Keratinocyte (primary cell): ENCODE measurements around the gene JAK1. TPM values are rescaled to one million over a fixed set of nuclear protein-coding genes. Genes with fewer than 3 reads are reported as not detected.

ENCODE experiments used
- DNase-seq: peaks from one replicate; pipeline ENCODE4 v3.0.0-alpha.2; 2011; ENCODE audit warnings: low read depth, missing footprints, low spot score
- FAIRE-seq: peaks from 2 replicates; lab custom pipeline; 2011; peaks lifted over from hg19 to GRCh38; lab: Jason Lieb, UNC
- H2AFZ ChIP-seq: 2 replicates; pipeline ENCODE4 v1.6.0; 2012; ENCODE audit warnings: low read length, control low read depth, inconsistent platforms; ENCODE audit not compliant: control insufficient read depth
- H3K27ac ChIP-seq: 2 replicates; pipeline ENCODE4 v1.5.1; 2011; ENCODE audit warnings: low read length; ENCODE audit not compliant: control insufficient read depth, insufficient read depth
- H3K27me3 ChIP-seq: 3 replicates; pipeline ENCODE4 v1.6.0; 2011; ENCODE audit warnings: low read length; ENCODE audit not compliant: control insufficient read depth, insufficient read depth; ENCODE audit errors: extremely low read depth
- H3K36me3 ChIP-seq, 2 experiments: 2 replicates in 1 of 2; 3 replicates in 1 of 2; pipeline ENCODE4 v1.5.1; 2011; ENCODE audit warnings: low read length in 2 of 2, mild to moderate bottlenecking in 1 of 2; ENCODE audit not compliant: control insufficient read depth in 2 of 2, insufficient read depth in 2 of 2; ENCODE audit errors: extremely low read depth in 1 of 2
- H3K4me1 ChIP-seq: 3 replicates; pipeline ENCODE4 v1.5.1; 2011; ENCODE audit warnings: low read length; ENCODE audit not compliant: control insufficient read depth, insufficient read depth; ENCODE audit errors: extremely low read depth
- H3K4me2 ChIP-seq: 3 replicates; pipeline ENCODE4 v1.6.0; 2011; ENCODE audit warnings: low read depth, low read length; ENCODE audit not compliant: control insufficient read depth, insufficient read depth; ENCODE audit errors: extremely low read depth
- H3K4me3 ChIP-seq, 3 experiments: fragments of 200-600 bp in 1 of 3; sonication (generic) in 1 of 3; 2 replicates in 2 of 3; 3 replicates in 1 of 3; pipeline ENCODE4 v1.5.1; 2011 to 2016; ENCODE audit warnings: low read length in 3 of 3, mild to moderate bottlenecking in 3 of 3, control low read depth in 2 of 3, inconsistent platforms in 1 of 3, low read depth in 1 of 3, mixed read lengths in 1 of 3, mixed run types in 1 of 3, moderate library complexity in 1 of 3; ENCODE audit not compliant: control insufficient read depth in 2 of 3, insufficient read depth in 2 of 3; ENCODE audit errors: extremely low read depth in 1 of 3
- H3K79me2 ChIP-seq: 2 replicates; pipeline ENCODE4 v1.6.0; 2012; ENCODE audit warnings: low read length; ENCODE audit not compliant: control insufficient read depth, insufficient read depth
- H3K9ac ChIP-seq: 3 replicates; pipeline ENCODE4 v1.6.0; 2011; ENCODE audit warnings: low read length; ENCODE audit not compliant: control insufficient read depth, insufficient read depth; ENCODE audit errors: extremely low read depth
- H3K9me1 ChIP-seq: 3 replicates; pipeline ENCODE4 v1.6.0; 2011; ENCODE audit warnings: low read length; ENCODE audit not compliant: control insufficient read depth, insufficient read depth; ENCODE audit errors: extremely low read depth
- H3K9me3 ChIP-seq: 2 replicates; pipeline ENCODE4 v1.5.1; 2012; ENCODE audit warnings: low read depth, low read length; ENCODE audit not compliant: control insufficient read depth
- H4K20me1 ChIP-seq: 3 replicates; pipeline ENCODE4 v1.6.0; 2011; ENCODE audit warnings: low read length; ENCODE audit not compliant: control insufficient read depth, insufficient read depth; ENCODE audit errors: extremely low read depth
- EZH2 ChIP-seq: IDR thresholded peaks from one replicate; pipeline ENCODE4 v1.6.1; 2012; ENCODE audit warnings: inconsistent platforms, mild to moderate bottlenecking, low read length, moderate library complexity
- dilution Hi-C: fragments of 300-500 bp; cut with MboI; formaldehyde crosslinking; loops from one replicate; pipeline ENCODE4 v1.7.0; 2020; ENCODE audit warnings: low sequenced_read_pairs; ENCODE audit not compliant: extremely low pct_ligation_motif_present
- polyA plus RNA-seq, 5 experiments: library from polyadenylated mRNA; depleted of rRNA in 3 of 5; stranded (reverse) in 3 of 5; stranded (forward) in 1 of 5; unstranded in 1 of 5; fragments of >200 nt; gene quantifications; 1 replicate in 1 of 5; 2 replicates in 3 of 5; 3 replicates in 1 of 5; pipeline versions ENCODE4 v1.2.1 to v1.2.3, GENCODE V29; 2011 to 2012; ENCODE audit warnings: missing spikeins in 2 of 5, low read depth in 1 of 5, low replicate concordance in 1 of 5
- TF ChIP-seq, protein P1 (sequence below), 3 experiments: IDR thresholded peaks in 1 of 3; conservative IDR thresholded peaks in 1 of 3; optimal IDR thresholded peaks in 1 of 3; 2 replicates in 2 of 3; 3 replicates in 1 of 3; pipeline versions ENCODE3 to v1.5.1; 2011; ENCODE audit warnings: low read length in 3 of 3, mild to moderate bottlenecking in 3 of 3, moderate library complexity in 2 of 3, control low read depth in 1 of 3, inconsistent platforms in 1 of 3; ENCODE audit not compliant: insufficient read depth in 2 of 3; ENCODE audit errors: extremely low read depth in 1 of 3

JAK1 gene
- polyA plus RNA-seq, 1 donor (not counting 4 experiments of a cell fraction or from before 2014, with no cell fraction given), result 50.9 TPM

DNA sequence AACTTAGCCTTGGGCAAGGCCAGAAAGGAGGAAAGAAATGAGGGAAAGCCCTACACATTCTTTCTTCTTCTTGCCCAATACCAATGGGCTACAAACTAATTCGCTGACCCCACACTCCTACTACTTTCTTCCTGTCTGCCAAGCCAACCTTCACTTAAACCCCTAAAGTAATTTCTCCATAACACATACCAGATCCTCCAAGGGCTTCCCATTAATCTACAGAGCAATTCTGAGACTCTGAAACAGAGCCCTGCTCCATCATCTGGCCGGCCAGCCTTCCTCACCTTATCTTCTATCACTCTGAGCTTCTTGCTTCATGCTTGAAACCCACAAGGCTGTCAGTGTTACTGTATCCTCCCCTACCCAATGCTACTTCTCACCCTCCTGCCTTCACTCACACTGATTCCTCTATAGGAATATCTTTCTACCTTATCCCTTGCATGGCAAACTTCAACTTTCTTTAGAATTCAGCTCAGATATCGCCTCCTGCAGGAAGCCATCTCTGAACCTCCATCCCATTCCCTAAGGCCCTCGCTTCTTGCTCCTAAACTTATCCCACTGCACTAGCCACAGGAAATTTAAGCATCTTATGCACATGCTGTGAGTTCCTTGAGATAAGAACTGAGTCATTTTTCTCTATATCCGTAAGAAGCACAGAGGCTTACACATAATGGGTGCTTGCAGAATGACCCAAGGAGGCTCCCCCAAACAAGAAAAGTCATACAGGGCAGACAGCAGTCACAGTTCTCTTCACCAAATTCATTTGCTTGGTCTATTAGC, 81.9 kb downstream of the JAK1 start:
- no peak overlapping the region for H3K9ac ChIP-seq
- FAIRE-seq (no peak), DNase-seq (no peak)
- peaks cover 5% of the 10 kb centered on the region for H3K79me2 ChIP-seq
- H3K9me3 ChIP-seq, result no peaks in the 10 kb centered on the region
- H3K27ac ChIP-seq, result no peak overlapping the region
- dilution Hi-C loops, result no loop called here
- H3K36me3 ChIP-seq, result peaks cover 0 to 3% of the 10 kb centered on the region in 2 experiments
- TF ChIP-seq, protein P1, sequence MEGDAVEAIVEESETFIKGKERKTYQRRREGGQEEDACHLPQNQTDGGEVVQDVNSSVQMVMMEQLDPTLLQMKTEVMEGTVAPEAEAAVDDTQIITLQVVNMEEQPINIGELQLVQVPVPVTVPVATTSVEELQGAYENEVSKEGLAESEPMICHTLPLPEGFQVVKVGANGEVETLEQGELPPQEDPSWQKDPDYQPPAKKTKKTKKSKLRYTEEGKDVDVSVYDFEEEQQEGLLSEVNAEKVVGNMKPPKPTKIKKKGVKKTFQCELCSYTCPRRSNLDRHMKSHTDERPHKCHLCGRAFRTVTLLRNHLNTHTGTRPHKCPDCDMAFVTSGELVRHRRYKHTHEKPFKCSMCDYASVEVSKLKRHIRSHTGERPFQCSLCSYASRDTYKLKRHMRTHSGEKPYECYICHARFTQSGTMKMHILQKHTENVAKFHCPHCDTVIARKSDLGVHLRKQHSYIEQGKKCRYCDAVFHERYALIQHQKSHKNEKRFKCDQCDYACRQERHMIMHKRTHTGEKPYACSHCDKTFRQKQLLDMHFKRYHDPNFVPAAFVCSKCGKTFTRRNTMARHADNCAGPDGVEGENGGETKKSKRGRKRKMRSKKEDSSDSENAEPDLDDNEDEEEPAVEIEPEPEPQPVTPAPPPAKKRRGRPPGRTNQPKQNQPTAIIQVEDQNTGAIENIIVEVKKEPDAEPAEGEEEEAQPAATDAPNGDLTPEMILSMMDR (optimal IDR thresholded peaks at IDR 0.05 in 1 of 3, IDR thresholded peaks at IDR 0.05 in 1 of 3, conservative IDR thresholded peaks at IDR 0.05 in 1 of 3; ENCODE audit: extremely low read depth in 1 of 3, insufficient read depth in 2 of 3, low read length in 3 of 3), result no peak
- TF ChIP-seq EZH2, result no peak
- H3K4me3 ChIP-seq, result no peak overlapping the region
- H3K9me1 ChIP-seq, result no peaks in the 10 kb centered on the region
- peaks cover 2% of the 10 kb centered on the region for H4K20me1 ChIP-seq
- no peak overlapping the region for H2AFZ ChIP-seq
- no peaks in the 10 kb centered on the region for H3K27me3 ChIP-seq
- H3K4me2 ChIP-seq, result no peak overlapping the region
- H3K4me1 ChIP-seq, result peaks cover 4% of the 10 kb centered on the region

DNA sequence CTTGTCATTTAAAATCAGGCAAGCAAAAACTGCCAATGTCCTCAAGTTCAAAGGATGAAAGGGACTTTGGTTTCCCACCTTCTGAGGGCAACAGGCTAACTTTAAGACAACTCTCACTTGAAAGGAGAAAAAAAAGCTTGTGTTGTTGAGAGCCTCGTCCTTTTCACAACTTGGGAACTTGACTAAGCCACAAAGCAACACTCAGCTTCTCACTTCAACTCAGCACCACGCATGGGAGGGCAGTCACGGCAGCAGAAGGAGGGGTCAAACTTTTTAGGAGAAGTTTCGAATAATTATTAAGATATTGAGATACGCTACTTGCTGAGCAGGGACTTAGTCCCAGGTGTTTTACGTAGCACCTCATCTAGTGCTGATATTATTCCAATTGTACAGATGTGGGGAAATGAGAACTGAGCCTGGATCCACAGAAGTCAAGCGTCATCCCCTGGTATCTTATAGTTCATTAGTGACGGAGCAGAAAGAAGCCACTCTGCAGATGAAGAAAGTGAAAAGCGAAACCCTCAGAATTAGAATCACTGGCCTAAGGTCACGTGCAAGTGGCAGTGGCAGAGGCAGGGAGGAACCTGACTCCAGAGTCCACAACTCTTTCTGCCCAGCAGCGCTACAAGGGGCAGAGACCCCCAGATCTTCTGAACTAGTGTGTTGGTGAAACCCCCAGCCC, 83.6 kb downstream of the JAK1 start:
- no peaks in the 10 kb centered on the region for H3K9me1 ChIP-seq
- no peak overlapping the region for H3K4me3 ChIP-seq
- H3K9me3 ChIP-seq, result no peaks in the 10 kb centered on the region
- FAIRE-seq (no peak), DNase-seq (no peak)
- TF ChIP-seq EZH2, result no peak
- TF ChIP-seq, protein P1 (optimal IDR thresholded peaks at IDR 0.05 in 1 of 3, IDR thresholded peaks at IDR 0.05 in 1 of 3, conservative IDR thresholded peaks at IDR 0.05 in 1 of 3; ENCODE audit: extremely low read depth in 1 of 3, insufficient read depth in 2 of 3, low read length in 3 of 3), result no peak
- peaks cover 3% of the 10 kb centered on the region for H3K79me2 ChIP-seq
- H4K20me1 ChIP-seq, result no peaks in the 10 kb centered on the region
- no peaks in the 10 kb centered on the region for H3K27me3 ChIP-seq
- H3K4me2 ChIP-seq, result no peak overlapping the region
- peaks cover 0 to 4% of the 10 kb centered on the region in 2 experiments for H3K36me3 ChIP-seq
- no peak overlapping the region for H2AFZ ChIP-seq
- H3K27ac ChIP-seq, result no peak overlapping the region
- dilution Hi-C loops, result no loop called here
- H3K9ac ChIP-seq, result no peak overlapping the region
- peaks cover 4% of the 10 kb centered on the region for H3K4me1 ChIP-seq
